COLO668 (cell line): ENCODE results near the gene CDK5RAP1.
"Not testable (repeated sequence)": the region's sequence is repeated elsewhere in the genome, so short reads cannot be mapped to it uniquely, and the experiment has no call there.

ENCODE experiments used
- DNase-seq: peaks from one replicate; lab custom pipeline; 2025; ENCODE audit not compliant: unreplicated experiment; lab: John Stamatoyannopoulos, UW

CDK5RAP1 gene

GRCh38 chr20:33419140-33419974, 18.0 kb upstream of the CDK5RAP1 start:
- DNase-seq = no peak

GRCh38 chr20:33418033-33418432, 16.7 kb upstream of the CDK5RAP1 start:
- no peak for DNase-seq

GRCh38 chr20:33415948-33416347, 14.6 kb upstream of the CDK5RAP1 start:
- peak; percentile 51 for DNase-seq

GRCh38 chr20:33412484-33412838, 11.1 kb upstream of the CDK5RAP1 start:
- DNase-seq = no peak

- DNase-seq = no peak
Measured at GRCh38 chr20:33411711-33412483, 10.6 kb upstream of the CDK5RAP1 start.

- no peak for DNase-seq
Measured at GRCh38 chr20:33411242-33411641, 9.9 kb upstream of the CDK5RAP1 start.

GRCh38 chr20:33410081-33410742, 8.9 kb upstream of the CDK5RAP1 start:
- DNase-seq = no peak

- DNase-seq = no peak
Measured at GRCh38 chr20:33408716-33409654, 7.7 kb upstream of the CDK5RAP1 start.

- DNase-seq = no peak
Measured at GRCh38 chr20:33408313-33408712, 7.0 kb upstream of the CDK5RAP1 start.

- DNase-seq = no peak
Measured at GRCh38 chr20:33407796-33408195, 6.5 kb upstream of the CDK5RAP1 start.

- no peak for DNase-seq
Measured at GRCh38 chr20:33407251-33407650, 5.9 kb upstream of the CDK5RAP1 start.

GRCh38 chr20:33404281-33404680, 3.0 kb upstream of the CDK5RAP1 start:
- DNase-seq = no peak

GRCh38 chr20:33401921-33402369, 626 bp upstream of the CDK5RAP1 start:
- no peak for DNase-seq

GRCh38 chr20:33400812-33401183, 521 bp downstream of the CDK5RAP1 start:
- DNase-seq = peak; percentile 29

GRCh38 chr20:33399924-33400323, 1.4 kb downstream of the CDK5RAP1 start:
- no peak for DNase-seq

GRCh38 chr20:33394718-33395117, 6.6 kb downstream of the CDK5RAP1 start:
- DNase-seq = no peak

GRCh38 chr20:33393609-33394008, 7.7 kb downstream of the CDK5RAP1 start:
- no peak for DNase-seq

- no peak for DNase-seq
Measured at GRCh38 chr20:33391722-33392415, 9.4 kb downstream of the CDK5RAP1 start.

GRCh38 chr20:33389326-33389725, 12.0 kb downstream of the CDK5RAP1 start:
- DNase-seq = not testable (repeated sequence)

- DNase-seq = no peak
Measured at GRCh38 chr20:33388268-33388667, 13.1 kb downstream of the CDK5RAP1 start.
